Measurements from ENCODE around the gene OLFM1.
"Not testable (repeated sequence)": the region's sequence is repeated elsewhere in the genome, so short reads cannot be mapped to it uniquely, and the experiment has no call there.

The OLFM1 gene

GRCh38 chr9:135056541-135056940 is 30.9 kb upstream of the OLFM1 start:
- Histone ChIP-seq H3K27me3 (ENCODE audit: control insufficient read depth in 1 of 2, insufficient read depth in 2 of 2, low read length in 2 of 2) (no peaks in the 10 kb centered on the region), H3K9ac (ENCODE audit: low read depth in 1 of 2, low read length in 2 of 2) (no peak overlapping the region), H3K27ac (ENCODE audit: low read depth, low read length) (no peak overlapping the region), H3K9me3 (ENCODE audit: control insufficient read depth in 1 of 2, low read length in 2 of 2) (no peaks in the 10 kb centered on the region), H3K4me3 (ENCODE audit: low read depth in 1 of 2, low read length in 2 of 2) (no peak overlapping the region), H3K36me3 (ENCODE audit: control insufficient read depth in 1 of 2, insufficient read depth in 2 of 2, low read length in 2 of 2) (no peaks in the 10 kb centered on the region), H3K4me1 (ENCODE audit: control insufficient read depth in 1 of 2, insufficient read depth in 2 of 2, low read length in 2 of 2) (no peaks in the 10 kb centered on the region)

DNA sequence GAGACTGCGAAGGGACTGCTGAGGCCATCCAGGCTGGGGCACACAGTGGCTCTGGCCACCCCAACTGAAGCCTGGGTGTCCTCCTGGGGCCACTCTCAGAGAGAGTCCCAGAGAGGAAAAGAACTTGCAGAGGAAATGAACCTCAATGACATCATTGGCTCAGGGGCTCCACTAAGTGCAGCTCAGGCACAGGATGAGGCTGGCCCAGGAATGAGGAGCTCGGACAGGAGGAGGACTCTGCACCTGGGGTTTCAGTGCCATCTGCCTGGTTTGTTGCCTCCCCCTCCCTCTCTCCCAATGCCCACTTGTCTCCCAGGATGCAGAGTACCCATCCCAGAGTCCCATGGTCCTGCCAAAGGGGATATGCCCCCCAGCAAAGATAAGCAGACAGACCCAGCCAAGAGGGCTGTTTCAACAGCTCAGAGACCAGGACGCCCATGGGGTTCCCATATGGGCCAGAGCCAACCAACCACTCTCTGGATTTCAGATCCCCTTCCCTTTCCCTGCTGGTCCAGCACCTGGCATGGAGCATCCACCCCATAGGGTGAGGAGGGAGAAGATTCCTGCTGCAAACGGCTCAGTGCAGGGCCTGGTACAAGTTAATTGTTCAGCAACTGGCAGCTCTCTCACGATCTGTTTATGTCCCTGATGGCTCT is 26.9 kb upstream of the OLFM1 start:
- H3K9me3 ChIP-seq (ENCODE audit: control insufficient read depth in 1 of 2, low read length in 2 of 2): peaks cover 0 to 2% of the 10 kb centered on the region in 2 donors
- H3K4me1 ChIP-seq (ENCODE audit: control insufficient read depth in 1 of 2, insufficient read depth in 2 of 2, low read length in 2 of 2): no peaks in the 10 kb centered on the region
- H3K4me3 ChIP-seq (ENCODE audit: low read depth in 1 of 2, low read length in 2 of 2): no peak overlapping the region
- H3K9ac ChIP-seq (ENCODE audit: low read depth in 1 of 2, low read length in 2 of 2): no peak overlapping the region
- H3K36me3 ChIP-seq (ENCODE audit: control insufficient read depth in 1 of 2, insufficient read depth in 2 of 2, low read length in 2 of 2): no peaks in the 10 kb centered on the region
- H3K27me3 ChIP-seq (ENCODE audit: control insufficient read depth in 1 of 2, insufficient read depth in 2 of 2, low read length in 2 of 2): no peaks in the 10 kb centered on the region
- no peak overlapping the region for H3K27ac ChIP-seq (ENCODE audit: low read depth, low read length)

- Histone ChIP-seq H3K9me3 (ENCODE audit: control insufficient read depth in 1 of 2, low read length in 2 of 2) (peaks cover 0 to 2% of the 10 kb centered on the region in 2 donors), H3K4me1 (ENCODE audit: control insufficient read depth in 1 of 2, insufficient read depth in 2 of 2, low read length in 2 of 2) (no peaks in the 10 kb centered on the region), H3K9ac (ENCODE audit: low read depth in 1 of 2, low read length in 2 of 2) (no peak overlapping the region), H3K27me3 (ENCODE audit: control insufficient read depth in 1 of 2, insufficient read depth in 2 of 2, low read length in 2 of 2) (no peaks in the 10 kb centered on the region), H3K4me3 (ENCODE audit: low read depth in 1 of 2, low read length in 2 of 2) (no peak overlapping the region), H3K36me3 (ENCODE audit: control insufficient read depth in 1 of 2, insufficient read depth in 2 of 2, low read length in 2 of 2) (no peaks in the 10 kb centered on the region), H3K27ac (ENCODE audit: low read depth, low read length) (no peak overlapping the region)
These were observed 26.0 kb upstream of the OLFM1 start for GRCh38 chr9:135061441-135061840.

DNA sequence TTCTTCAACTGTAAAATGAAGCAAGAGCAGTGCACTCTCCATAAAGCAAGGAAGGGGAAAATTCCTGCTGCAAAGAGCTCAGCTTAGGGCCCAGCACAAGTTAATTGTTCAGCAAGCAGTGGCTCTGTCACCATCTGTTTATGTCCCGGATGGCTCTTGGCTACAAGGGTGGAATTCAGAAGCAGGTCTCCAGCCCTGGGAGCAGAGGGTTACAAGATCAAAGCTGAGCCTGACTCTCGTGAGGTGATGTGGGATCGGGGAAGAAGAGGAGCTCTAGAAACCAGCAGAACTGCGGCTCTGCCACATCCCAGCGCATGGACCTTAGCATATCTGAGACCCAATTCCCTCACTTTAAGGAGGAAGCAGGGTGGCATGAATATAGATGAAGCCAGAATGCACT is 25.2 kb upstream of the OLFM1 start:
- H3K4me1 ChIP-seq (ENCODE audit: control insufficient read depth in 1 of 2, insufficient read depth in 2 of 2, low read length in 2 of 2): no peaks in the 10 kb centered on the region
- H3K4me3 ChIP-seq (ENCODE audit: low read depth in 1 of 2, low read length in 2 of 2): no peak overlapping the region
- peaks cover 0 to 2% of the 10 kb centered on the region in 2 donors for H3K9me3 ChIP-seq (ENCODE audit: control insufficient read depth in 1 of 2, low read length in 2 of 2)
- no peak overlapping the region for H3K27ac ChIP-seq (ENCODE audit: low read depth, low read length)
- no peak overlapping the region for H3K9ac ChIP-seq (ENCODE audit: low read depth in 1 of 2, low read length in 2 of 2)
- no peaks in the 10 kb centered on the region for H3K27me3 ChIP-seq (ENCODE audit: control insufficient read depth in 1 of 2, insufficient read depth in 2 of 2, low read length in 2 of 2)
- no peaks in the 10 kb centered on the region for H3K36me3 ChIP-seq (ENCODE audit: control insufficient read depth in 1 of 2, insufficient read depth in 2 of 2, low read length in 2 of 2)

GRCh38 chr9:135063466-135063865 is 24.0 kb upstream of the OLFM1 start:
- not testable (repeated sequence) for H3K27me3 ChIP-seq (ENCODE audit: control insufficient read depth in 1 of 2, insufficient read depth in 2 of 2, low read length in 2 of 2); H3K9ac ChIP-seq (ENCODE audit: low read depth in 1 of 2, low read length in 2 of 2); H3K9me3 ChIP-seq (ENCODE audit: control insufficient read depth in 1 of 2, low read length in 2 of 2); H3K36me3 ChIP-seq (ENCODE audit: control insufficient read depth in 1 of 2, insufficient read depth in 2 of 2, low read length in 2 of 2); H3K4me3 ChIP-seq (ENCODE audit: low read depth in 1 of 2, low read length in 2 of 2); H3K4me1 ChIP-seq (ENCODE audit: control insufficient read depth in 1 of 2, insufficient read depth in 2 of 2, low read length in 2 of 2); H3K27ac ChIP-seq (ENCODE audit: low read depth, low read length)

- H3K9me3 ChIP-seq (ENCODE audit: control insufficient read depth in 1 of 2, low read length in 2 of 2); H3K9ac ChIP-seq (ENCODE audit: low read depth in 1 of 2, low read length in 2 of 2); H3K27me3 ChIP-seq (ENCODE audit: control insufficient read depth in 1 of 2, insufficient read depth in 2 of 2, low read length in 2 of 2); H3K36me3 ChIP-seq (ENCODE audit: control insufficient read depth in 1 of 2, insufficient read depth in 2 of 2, low read length in 2 of 2); H3K27ac ChIP-seq (ENCODE audit: low read depth, low read length); H3K4me1 ChIP-seq (ENCODE audit: control insufficient read depth in 1 of 2, insufficient read depth in 2 of 2, low read length in 2 of 2); H3K4me3 ChIP-seq (ENCODE audit: low read depth in 1 of 2, low read length in 2 of 2): not testable (repeated sequence)
These were observed 23.6 kb upstream of the OLFM1 start for GRCh38 chr9:135063888-135064287.

DNA sequence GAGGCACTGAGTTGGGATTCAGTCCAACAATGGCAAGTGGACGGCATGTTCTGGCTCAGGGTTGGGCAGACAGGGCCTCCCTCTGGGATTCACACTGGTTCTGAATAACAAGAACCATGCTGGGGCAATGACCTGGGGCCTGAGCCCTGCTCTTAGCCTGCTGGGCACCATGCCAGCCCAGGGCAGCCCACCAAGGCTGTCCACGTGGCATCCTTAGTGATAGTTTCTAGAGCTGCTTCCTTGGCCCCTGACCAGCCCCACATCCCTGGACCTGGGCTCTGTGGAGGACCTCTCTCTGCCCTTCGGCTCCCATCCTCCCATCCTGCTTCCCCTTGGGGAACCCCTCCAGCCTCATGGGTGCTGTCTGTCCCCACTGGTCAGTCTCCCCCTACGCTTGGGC is 22.3 kb upstream of the OLFM1 start:
- Histone ChIP-seq H3K4me1 (ENCODE audit: control insufficient read depth in 1 of 2, insufficient read depth in 2 of 2, low read length in 2 of 2) (no peaks in the 10 kb centered on the region), H3K4me3 (ENCODE audit: low read depth in 1 of 2, low read length in 2 of 2) (no peak overlapping the region), H3K9ac (ENCODE audit: low read depth in 1 of 2, low read length in 2 of 2) (no peak overlapping the region), H3K36me3 (ENCODE audit: control insufficient read depth in 1 of 2, insufficient read depth in 2 of 2, low read length in 2 of 2) (no peaks in the 10 kb centered on the region), H3K27ac (ENCODE audit: low read depth, low read length) (no peak overlapping the region), H3K27me3 (ENCODE audit: control insufficient read depth in 1 of 2, insufficient read depth in 2 of 2, low read length in 2 of 2) (no peaks in the 10 kb centered on the region), H3K9me3 (ENCODE audit: control insufficient read depth in 1 of 2, low read length in 2 of 2) (peaks cover 0 to 2% of the 10 kb centered on the region in 2 donors)

- no peaks in the 10 kb centered on the region for H3K36me3 ChIP-seq (ENCODE audit: control insufficient read depth in 1 of 2, insufficient read depth in 2 of 2, low read length in 2 of 2)
- H3K9ac ChIP-seq (ENCODE audit: low read depth in 1 of 2, low read length in 2 of 2): no peak overlapping the region
- no peak overlapping the region for H3K4me3 ChIP-seq (ENCODE audit: low read depth in 1 of 2, low read length in 2 of 2)
- no peaks in the 10 kb centered on the region for H3K4me1 ChIP-seq (ENCODE audit: control insufficient read depth in 1 of 2, insufficient read depth in 2 of 2, low read length in 2 of 2)
- H3K27me3 ChIP-seq (ENCODE audit: control insufficient read depth in 1 of 2, insufficient read depth in 2 of 2, low read length in 2 of 2): no peaks in the 10 kb centered on the region
- H3K9me3 ChIP-seq (ENCODE audit: control insufficient read depth in 1 of 2, low read length in 2 of 2): peaks cover 0 to 2% of the 10 kb centered on the region in 2 donors
- H3K27ac ChIP-seq (ENCODE audit: low read depth, low read length): no peak overlapping the region
These were observed 21.7 kb upstream of the OLFM1 start for GRCh38 chr9:135065804-135066203.

GRCh38 chr9:135066291-135066690 is 21.2 kb upstream of the OLFM1 start:
- Histone ChIP-seq H3K9ac (ENCODE audit: low read depth in 1 of 2, low read length in 2 of 2) (no peak overlapping the region), H3K27me3 (ENCODE audit: control insufficient read depth in 1 of 2, insufficient read depth in 2 of 2, low read length in 2 of 2) (no peaks in the 10 kb centered on the region), H3K36me3 (ENCODE audit: control insufficient read depth in 1 of 2, insufficient read depth in 2 of 2, low read length in 2 of 2) (no peaks in the 10 kb centered on the region)

GRCh38 chr9:135067096-135067710 is 20.3 kb upstream of the OLFM1 start:
- Histone ChIP-seq H3K27me3 (ENCODE audit: control insufficient read depth in 1 of 2, insufficient read depth in 2 of 2, low read length in 2 of 2) (no peaks in the 10 kb centered on the region), H3K4me3 (ENCODE audit: low read depth in 1 of 2, low read length in 2 of 2) (no peak overlapping the region), H3K9ac (ENCODE audit: low read depth in 1 of 2, low read length in 2 of 2) (no peak overlapping the region), H3K27ac (ENCODE audit: low read depth, low read length) (no peak overlapping the region), H3K36me3 (ENCODE audit: control insufficient read depth in 1 of 2, insufficient read depth in 2 of 2, low read length in 2 of 2) (no peaks in the 10 kb centered on the region), H3K9me3 (ENCODE audit: control insufficient read depth in 1 of 2, low read length in 2 of 2) (peaks cover 0 to 2% of the 10 kb centered on the region in 2 donors), H3K4me1 (ENCODE audit: control insufficient read depth in 1 of 2, insufficient read depth in 2 of 2, low read length in 2 of 2) (no peaks in the 10 kb centered on the region)

More at GRCh38 chr9:135066291-135066690, 21.2 kb upstream of the OLFM1 start:
- no peaks in the 10 kb centered on the region for H3K4me1 ChIP-seq (ENCODE audit: control insufficient read depth in 1 of 2, insufficient read depth in 2 of 2, low read length in 2 of 2)
- no peak overlapping the region for H3K27ac ChIP-seq (ENCODE audit: low read depth, low read length)
- H3K9me3 ChIP-seq (ENCODE audit: control insufficient read depth in 1 of 2, low read length in 2 of 2): peaks cover 0 to 2% of the 10 kb centered on the region in 2 donors
- no peak overlapping the region for H3K4me3 ChIP-seq (ENCODE audit: low read depth in 1 of 2, low read length in 2 of 2)
